ENCODE data around the gene TTC23. TPM values are rescaled to one million over a fixed set of nuclear protein-coding genes. Genes with fewer than 3 reads are reported as not detected.
"Not testable (repeated sequence)": the region's sequence is repeated elsewhere in the genome, so short reads cannot be mapped to it uniquely, and the experiment has no call there.

Gene TTC23
- total RNA-seq, 1 experiment from 2014 or later, result 14.1 TPM

DNA sequence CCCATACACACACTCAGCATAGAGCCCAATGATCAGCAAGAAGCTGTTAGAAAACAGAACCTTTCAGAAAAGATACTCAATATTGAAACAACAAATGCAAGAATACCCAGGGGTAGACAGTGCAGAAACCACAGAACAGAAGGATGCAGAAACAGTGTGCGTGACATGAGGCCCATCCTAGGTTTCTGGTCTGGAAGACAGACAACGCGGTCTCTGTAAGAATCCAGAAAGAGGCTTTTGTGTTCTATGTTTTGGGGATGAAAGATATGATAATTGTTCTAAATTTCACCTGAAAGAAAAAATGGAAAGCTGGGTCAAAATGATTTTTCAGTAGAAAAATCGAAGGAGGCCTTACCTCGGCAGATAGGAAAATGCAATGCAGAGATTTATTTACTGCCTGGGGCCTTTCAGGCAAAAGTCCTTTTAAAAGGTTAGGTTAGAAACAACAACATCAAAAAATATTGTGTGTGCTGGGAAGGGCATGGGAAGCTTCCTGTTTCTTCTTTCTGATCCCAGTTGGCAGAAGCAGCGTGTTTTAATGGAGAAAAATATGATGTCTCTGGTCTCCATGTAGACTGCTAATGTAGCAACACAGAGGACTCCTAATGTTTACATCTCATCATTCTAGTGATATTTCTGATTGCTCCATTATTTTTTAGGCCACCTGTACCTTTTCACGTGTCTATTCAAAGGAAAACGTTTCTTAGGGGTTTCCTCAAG lies 127.5 kb downstream of the TTC23 start:
- in situ Hi-C loops (cut with HindIII; ENCODE audit: low pct_unique_long_range_greater_than_20kb, low sequenced_read_pairs), result no loop called here
- DNase-seq (ENCODE audit: low read depth, low spot score), result peak; percentile 74

DNA sequence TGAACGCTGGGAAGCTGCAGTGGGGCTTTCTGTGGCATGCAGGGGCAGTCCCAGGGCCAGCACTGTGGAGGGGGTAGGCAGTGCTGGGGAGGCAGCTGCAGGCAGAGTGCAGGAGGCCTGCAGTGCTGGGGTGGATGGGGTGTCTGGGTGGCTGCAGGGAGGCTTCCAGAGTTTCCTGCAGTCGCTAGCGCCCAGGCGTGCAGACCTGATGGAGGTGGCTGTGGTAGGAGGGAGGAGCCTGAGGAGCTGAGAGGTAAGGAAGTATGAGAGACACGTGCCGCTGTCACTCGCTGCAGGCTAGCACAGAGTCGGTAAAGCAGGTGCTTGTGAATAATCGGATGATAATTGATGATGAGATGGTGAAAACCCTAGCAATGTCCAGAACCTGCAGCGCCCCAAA lies 128.2 kb downstream of the TTC23 start:
- no peak for DNase-seq (ENCODE audit: low read depth, low spot score)
- in situ Hi-C loops (cut with HindIII; ENCODE audit: low pct_unique_long_range_greater_than_20kb, low sequenced_read_pairs), result no loop called here

DNA sequence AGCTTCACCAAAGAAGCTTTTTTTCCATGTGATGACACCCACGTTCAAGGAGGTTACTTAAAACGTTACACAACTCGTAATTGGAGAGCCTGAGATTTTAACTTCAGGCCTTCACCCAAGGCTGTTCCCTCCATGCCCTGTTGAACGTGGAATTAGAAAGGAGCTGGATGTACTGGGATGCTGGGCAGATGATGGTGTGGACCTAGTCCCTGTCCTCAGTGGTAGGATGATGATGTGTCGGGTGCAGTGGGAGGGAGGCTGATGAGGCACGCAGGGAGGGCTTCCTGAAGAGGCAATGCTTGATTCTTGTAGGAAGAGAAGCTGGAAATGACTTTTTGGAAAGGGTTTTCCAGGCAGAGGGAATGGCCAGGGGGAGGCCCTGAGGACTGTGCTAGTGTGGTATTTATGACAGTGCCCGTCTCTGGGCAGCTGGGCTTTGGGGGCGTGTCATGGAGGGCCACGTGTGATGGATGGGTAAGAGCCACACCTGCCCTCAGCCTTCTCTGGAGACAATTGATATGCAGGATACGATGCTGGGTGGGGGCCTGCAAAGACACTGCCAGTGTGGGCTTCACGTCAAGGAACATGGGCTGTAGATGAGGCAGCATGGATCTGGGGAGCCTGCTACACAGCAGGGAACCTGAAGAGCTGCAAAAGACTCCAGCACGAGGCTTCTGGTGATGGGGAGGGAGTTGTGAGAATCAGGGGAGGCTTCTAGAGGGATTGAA lies 129.2 kb downstream of the TTC23 start:
- no peak for DNase-seq (ENCODE audit: low read depth, low spot score)
- in situ Hi-C loops (cut with HindIII; ENCODE audit: low pct_unique_long_range_greater_than_20kb, low sequenced_read_pairs), result no loop called here

DNA sequence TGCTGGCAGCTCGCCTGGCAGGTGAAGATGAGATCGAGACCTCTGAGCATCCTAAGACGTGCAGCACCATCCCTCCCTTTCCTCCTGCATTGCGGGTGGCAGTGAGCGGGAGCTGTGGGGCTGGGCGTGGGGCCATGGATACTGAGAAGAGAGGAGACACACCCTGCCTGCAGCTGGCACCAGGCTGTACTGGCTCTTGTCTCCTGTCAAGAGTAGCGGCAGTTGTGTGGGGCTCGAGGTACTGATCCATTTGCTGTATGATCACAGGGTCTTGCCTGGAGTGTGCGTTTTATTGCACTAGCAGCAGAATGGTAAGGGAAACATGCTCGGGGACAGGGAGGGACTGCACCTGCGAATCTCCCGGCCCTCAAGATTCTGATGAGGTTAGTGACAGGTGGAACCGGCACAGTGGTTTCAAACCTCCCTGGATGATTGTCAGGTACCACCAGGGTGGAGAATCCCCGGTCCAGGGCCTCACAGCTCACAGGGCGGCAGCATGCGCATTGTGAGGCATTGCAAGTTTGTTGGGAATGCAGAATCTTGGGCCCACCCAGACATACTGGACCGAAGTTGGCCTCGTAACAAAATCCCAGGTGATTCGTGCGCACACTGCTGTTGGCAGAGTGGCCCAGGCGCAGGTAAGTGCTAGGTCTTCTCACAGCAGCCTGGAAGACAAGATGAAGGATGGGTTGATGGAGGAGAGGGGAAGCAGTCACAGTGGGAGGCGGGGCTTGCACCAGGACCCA lies 130.4 kb downstream of the TTC23 start:
- no peak for DNase-seq (ENCODE audit: low read depth, low spot score)
- in situ Hi-C loops (cut with HindIII; ENCODE audit: low pct_unique_long_range_greater_than_20kb, low sequenced_read_pairs), result no loop called here

DNA sequence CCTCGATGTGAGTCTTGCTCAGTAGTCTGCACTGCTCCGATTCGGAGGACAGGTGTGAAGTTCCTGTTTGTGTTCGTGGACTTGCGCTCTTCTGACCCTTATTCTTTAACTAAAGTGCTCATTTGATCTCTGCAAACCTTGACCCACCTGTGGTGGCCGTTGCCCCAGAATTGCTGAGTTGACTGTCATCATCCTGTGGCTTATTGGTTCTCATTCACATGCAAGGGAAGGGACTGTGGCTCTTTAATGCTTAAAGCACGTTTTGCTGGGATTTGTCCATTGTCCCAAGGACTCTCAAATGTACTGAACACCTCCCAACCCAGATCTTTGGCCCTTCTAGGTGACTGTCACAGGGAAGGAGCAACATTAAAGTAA lies 131.1 kb downstream of the TTC23 start:
- in situ Hi-C loops (cut with HindIII; ENCODE audit: low pct_unique_long_range_greater_than_20kb, low sequenced_read_pairs), result no loop called here

DNA sequence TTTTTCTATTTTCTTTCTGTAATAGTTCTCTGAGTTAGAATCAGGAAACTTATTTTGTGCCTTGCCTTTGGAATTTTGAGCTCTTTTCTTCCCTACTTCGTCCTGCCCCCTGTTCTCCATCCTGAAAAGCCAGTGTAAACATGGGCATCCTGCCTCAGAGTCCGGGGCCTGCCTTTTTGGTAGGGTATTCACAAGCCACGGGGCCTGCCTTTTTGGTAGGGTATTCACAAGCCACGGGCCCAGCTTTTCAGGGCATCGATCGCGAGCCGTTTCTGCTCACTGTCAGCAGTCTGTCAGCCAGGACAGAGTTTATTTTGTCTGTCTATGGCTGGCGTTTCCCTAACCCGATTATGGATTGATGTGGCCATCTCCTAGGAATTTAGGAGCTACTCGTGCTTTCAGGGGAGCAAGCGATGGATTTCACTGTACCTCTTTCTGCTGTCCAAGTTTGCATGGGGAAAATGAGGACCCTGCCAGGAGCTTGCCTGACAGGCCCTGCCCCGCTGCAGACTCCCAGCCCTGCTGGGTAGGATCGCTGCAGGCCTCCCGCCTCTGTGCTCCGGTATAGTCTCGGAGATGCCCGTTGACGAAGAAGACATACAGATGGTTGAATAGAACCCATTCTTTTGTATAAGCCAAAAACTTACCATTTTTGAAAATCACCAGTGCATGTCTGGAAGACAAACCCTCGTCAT lies 131.7 kb downstream of the TTC23 start:
- in situ Hi-C loops (cut with HindIII; ENCODE audit: low pct_unique_long_range_greater_than_20kb, low sequenced_read_pairs), result no loop called here
- DNase-seq (ENCODE audit: low read depth, low spot score), result no peak

More for the DNA sequence above, 131.1 kb downstream of the TTC23 start:
- no peak for DNase-seq (ENCODE audit: low read depth, low spot score)

DNA sequence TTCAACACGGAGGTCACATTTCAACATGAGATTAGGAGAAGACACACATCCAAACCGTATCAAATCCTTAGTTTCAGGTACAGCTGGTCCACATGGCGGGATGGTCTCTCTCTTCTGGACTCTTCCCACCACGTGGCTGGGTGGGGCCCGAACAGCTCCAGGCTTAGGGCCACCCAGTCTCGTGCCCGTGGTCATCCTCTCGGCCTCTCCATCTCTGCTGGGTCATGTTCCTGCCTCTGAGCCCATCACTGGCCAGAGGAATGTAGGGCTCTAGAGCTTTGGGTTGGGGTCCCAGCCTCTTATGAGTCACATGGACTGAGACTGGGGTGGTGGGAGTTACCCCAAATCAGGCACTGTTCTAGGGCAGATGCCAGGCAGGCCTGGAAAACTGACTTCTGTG lies 132.3 kb downstream of the TTC23 start:
- in situ Hi-C loops (cut with HindIII; ENCODE audit: low pct_unique_long_range_greater_than_20kb, low sequenced_read_pairs), result no loop called here
- no peak for DNase-seq (ENCODE audit: low read depth, low spot score)

DNA sequence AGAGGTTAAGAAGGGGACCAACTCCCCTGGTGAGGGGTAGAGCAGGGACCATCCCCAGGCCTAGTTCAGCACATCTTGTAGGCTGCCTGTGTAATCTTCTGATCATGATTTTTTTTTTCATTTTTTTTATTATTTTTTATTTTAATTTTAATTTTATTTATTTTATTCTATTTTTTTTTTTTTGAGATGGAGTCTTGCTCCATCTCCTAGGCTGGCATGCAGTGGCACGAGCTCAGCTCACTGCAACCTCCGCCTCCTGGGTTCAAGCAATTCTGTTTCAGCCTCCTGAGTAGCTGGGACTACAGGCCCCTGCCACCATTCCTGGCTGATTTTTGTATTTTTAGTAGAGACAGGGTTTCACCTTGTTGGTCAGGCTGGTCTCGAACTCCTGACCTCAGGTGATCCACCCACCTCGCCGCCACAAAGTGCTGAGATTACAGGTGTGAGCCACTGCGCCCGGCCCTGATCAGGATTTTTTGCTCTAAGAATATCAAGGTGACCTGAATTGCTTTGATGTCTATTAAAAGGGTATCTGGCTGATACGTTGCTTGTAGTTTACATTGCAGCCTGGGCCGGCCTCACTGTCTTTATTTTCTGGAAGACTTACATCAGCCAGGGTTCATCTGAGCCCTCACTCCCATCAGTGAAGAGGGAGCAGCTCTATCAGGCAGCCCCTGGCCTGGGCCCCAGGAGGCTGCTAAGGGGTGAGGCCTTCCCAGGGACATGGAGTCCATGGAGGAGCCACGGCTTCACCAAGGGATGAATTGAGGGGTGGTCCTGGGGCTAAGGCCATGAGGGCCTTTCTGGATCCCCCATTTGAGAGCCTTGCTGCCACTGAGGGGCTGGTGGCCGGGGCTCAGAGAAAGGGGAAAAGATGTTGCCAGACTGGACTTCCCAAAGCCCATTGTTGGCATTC lies 133.8 kb downstream of the TTC23 start:
- in situ Hi-C loops (cut with HindIII; ENCODE audit: low pct_unique_long_range_greater_than_20kb, low sequenced_read_pairs), result no loop called here
- DNase-seq (ENCODE audit: low read depth, low spot score), result no peak

DNA sequence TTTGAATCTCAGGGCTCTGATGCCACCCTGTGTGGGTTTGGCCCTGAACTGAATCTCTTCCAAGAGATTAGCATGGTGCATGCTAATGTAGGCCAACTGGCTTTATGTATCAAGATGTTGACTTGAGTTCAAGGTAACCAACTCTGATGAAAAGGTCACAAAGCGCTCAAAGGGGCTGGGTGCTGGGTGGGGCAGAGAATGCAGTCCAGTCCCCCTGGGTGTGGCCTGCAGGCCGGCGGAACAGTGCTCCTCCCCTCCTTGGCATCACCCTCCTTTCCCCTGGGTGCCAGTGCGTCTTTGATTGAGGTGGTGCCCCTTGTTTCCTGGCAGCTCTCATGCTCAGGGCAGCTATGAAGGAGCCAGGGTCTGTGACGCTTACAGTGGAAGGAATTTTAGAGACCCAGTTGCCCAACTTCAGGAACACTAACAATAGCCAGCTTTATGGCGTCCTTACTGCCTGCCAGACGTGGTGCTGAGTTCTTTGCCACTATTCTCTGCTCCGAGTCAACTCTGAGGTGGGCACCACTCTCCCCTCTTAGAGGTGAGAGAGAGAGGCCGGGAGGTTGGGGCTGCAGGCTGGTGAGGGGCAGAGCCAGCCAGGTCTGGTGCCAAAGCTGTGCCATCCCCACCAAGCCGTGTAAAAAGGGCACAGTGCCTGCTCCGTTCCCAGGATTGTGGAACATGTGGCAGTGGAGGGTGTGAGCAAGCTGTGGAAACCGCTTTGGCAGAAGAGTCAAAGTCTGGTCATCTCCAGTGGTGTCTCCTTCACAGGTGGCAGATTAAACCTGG lies 134.7 kb downstream of the TTC23 start:
- no peak for DNase-seq (ENCODE audit: low read depth, low spot score)
- in situ Hi-C loops (cut with HindIII; ENCODE audit: low pct_unique_long_range_greater_than_20kb, low sequenced_read_pairs), result no loop called here

DNA sequence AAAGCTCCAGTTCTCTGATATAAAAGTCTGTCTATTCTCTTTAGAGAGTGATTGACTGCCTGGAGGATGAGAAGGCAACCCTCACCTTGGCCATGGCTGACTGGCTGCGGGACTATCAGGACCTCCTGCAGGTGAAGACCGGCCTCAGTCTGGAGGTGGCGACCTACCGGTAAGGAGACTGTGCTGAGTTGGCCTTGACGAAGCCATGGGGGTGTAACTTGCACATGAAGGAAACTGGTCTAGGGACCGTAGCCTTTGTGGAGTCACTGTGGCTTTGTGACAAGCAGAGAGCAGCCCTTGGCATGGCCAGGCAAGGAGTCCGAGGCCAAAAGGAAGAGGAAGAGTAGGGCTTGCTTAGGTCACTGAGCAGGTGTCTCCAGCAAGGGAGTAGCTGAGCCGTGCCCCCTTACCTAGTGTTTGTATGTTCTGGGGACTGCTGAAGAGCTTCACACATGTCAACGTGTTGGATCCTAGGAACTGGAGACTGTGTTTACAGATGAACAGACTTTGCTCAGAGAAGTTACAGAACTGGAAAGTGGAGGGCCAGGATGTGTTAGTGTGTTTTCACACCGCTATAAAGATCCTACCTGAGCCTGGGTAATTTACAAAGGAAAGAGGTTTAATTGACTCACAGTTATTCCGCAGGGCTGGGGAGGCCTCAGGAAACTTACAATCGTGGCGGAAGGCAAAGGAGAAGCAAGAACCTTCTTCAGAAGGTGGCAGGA lies 135.7 kb downstream of the TTC23 start:
- in situ Hi-C loops (cut with HindIII; ENCODE audit: low pct_unique_long_range_greater_than_20kb, low sequenced_read_pairs), result no loop called here
- DNase-seq (ENCODE audit: low read depth, low spot score), result no peak

DNA sequence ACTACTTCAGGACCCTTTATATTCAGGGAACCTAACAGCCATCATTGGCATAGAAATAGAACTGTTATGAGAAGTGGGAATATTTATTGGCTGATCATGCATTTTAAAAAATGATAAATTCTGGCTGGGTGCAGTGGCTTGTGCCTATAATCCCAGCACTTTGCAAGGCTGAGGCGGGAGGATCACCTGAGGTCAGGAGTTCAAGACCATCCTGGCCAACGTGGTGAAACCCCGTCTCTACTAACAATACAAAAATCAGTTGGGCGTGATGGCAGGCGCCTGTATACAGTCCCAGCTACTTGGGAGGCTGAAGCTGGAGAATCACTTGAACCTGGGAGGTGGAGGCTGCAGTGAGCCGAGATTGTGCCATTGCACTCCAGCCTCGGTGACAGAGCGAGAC lies 137.7 kb downstream of the TTC23 start:
- in situ Hi-C loops (cut with HindIII; ENCODE audit: low pct_unique_long_range_greater_than_20kb, low sequenced_read_pairs), result not testable (repeated sequence)

DNA sequence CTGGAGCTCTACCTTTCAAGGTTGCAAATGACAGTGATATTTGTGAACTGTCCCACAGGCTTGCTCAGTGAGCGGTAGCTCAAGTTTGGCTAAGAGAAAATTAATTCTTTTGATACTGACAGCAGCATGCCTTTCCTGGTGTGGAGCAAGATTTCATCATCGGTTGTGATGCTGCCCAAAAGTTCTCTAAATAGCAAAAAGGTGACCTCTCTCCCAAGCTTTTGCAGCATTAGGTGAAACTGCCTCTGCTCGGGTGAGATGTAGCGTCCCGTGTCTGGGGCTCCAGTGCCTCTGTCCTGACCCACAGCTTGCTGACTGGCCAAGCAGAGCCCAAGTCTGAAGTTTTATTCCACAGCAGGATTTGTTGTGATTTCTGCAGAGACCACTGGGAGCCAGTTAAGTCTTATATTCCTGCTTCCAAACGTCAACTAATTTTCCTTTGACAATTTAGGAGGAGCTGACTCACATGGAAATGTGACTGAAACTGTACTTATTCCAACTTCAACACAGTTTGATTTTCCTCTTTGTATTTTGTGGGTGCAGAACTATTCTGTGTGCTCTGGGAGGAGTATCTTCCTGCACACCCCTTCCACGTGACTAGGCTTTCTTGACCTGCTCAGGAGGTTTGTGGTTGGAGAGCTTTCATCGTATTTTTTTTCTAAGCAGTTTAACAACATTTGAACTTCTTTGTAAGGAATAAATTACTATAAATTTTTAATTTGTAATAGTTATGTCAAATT lies 138.6 kb downstream of the TTC23 start:
- no peak for DNase-seq (ENCODE audit: low read depth, low spot score)
- in situ Hi-C loops (cut with HindIII; ENCODE audit: low pct_unique_long_range_greater_than_20kb, low sequenced_read_pairs), result no loop called here

More for the DNA sequence above, 137.7 kb downstream of the TTC23 start:
- not testable (repeated sequence) for DNase-seq (ENCODE audit: low read depth, low spot score)

DNA sequence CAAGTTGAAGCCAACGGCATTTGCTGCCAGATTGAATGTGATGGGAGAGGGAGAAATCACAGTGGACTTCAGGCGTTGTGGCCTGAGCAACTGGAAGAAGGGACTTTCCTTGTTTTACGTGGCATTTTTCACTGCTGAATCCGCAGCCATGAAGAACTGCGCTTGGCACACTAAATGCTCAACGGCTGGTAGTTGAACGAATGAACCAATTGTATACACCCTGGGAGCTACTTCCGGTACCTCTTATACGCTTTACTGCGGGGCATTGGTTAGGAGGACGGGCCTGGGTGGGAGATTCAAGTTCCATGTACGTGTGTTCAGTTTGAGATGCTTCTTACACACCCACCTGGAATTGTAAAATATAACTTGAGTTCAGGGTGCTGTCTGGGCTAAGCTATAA lies 139.3 kb downstream of the TTC23 start:
- in situ Hi-C loops (cut with HindIII; ENCODE audit: low pct_unique_long_range_greater_than_20kb, low sequenced_read_pairs), result no loop called here
- no peak for DNase-seq (ENCODE audit: low read depth, low spot score)

DNA sequence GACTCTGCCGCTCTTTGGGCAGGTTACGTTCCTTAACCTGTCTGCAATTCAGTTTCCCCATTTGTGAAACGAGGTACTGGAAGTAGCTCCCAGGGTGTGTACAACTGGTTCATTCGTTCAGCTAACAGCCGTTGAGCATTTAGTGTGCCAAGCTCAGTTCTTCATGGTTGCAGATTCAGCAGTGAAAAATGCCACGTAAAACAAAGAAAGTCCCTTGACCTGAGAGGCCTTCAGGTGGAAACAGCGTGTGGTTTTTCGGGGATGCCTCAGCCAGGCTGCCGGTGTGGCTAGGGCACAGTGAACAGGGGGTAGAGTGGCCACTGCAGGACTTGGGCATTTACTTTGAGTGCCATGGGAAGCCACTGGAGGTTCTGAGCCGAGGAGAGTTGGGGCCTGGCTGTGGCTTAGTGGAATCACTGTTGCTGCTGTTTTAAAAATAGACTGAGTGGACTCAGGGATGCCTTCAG lies 139.8 kb downstream of the TTC23 start:
- DNase-seq (ENCODE audit: low read depth, low spot score), result no peak
- in situ Hi-C loops (cut with HindIII; ENCODE audit: low pct_unique_long_range_greater_than_20kb, low sequenced_read_pairs), result loop anchor here (10.0 kb wide), 1 partner anchor 95 kb away; no protein-coding TSS in a partner anchor

DNA sequence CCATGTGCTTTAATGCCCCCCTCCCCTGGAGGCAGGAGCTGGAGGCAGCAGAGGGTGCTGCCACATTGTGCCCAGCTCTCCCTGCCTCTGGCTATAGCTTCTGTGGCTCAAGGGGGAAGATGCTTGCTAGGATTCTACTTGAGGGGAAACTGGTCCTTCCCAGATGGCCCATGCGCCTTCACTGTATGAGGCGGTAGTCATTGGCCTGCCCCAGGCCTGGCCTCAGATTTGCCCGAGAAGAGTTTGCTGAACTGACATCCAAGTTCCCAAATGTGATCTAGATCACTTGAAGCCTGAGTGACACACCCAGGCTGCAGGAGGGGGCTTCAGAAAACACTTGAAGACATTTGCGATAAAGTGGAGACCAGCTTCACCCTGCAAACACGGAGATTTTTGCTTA lies 140.4 kb downstream of the TTC23 start:
- DNase-seq (ENCODE audit: low read depth, low spot score), result no peak
- in situ Hi-C loops (cut with HindIII; ENCODE audit: low pct_unique_long_range_greater_than_20kb, low sequenced_read_pairs), result loop anchor here (10.0 kb wide), 1 partner anchor 96 kb away; no protein-coding TSS in a partner anchor
